Ramos (cell line): ENCODE data around the gene NMNAT3.
"Not testable (repeated sequence)": the region's sequence is repeated elsewhere in the genome, so short reads cannot be mapped to it uniquely, and the experiment has no call there.

Source experiments
- in situ Hi-C: fragments of 300-500 bp; cut with MboI; formaldehyde crosslinking; loops from one replicate; pipeline ENCODE4 v1.14.3; 2022; ENCODE audit warnings: low sequenced_read_pairs; ENCODE audit not compliant: unreplicated experiment

Gene NMNAT3

DNA sequence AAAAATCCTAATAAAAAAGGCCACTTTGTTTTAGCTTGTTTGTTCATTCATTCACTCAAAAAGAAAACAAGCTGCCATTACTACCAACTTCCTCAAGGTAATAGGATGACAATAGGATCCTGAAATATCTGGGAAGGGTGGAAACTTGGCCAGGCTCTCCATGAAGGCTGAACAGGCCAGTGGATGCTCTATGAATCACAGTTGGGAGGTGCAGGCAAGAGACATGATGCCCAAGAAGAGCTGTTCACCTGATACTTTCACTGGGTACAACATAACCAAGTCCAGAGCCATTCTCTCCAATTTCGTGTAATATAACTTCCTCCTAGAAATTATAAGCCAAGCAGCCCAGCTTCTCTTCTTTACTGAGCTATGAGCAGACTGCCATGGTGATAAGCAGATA lies 37.3 kb downstream of the NMNAT3 start:
- in situ Hi-C loops, result no loop called here

DNA sequence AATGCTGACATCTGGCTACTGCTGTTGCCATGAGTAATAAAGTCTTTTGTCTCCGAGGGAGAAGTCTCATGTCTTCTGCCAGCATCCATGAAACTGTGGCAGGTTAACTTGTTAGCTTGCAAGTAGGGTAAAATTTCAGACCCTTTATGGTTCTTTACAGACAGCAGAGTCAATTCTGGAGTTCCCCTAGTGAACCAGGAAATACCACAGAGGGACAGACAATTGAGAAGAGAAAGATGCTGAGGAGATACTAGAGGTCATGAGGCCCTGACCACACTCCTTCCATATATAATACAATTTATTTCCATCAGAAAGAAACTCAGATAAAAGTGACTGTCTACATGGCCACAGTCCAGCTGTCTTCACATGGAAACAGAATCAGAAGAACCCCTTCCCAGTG lies 38.1 kb downstream of the NMNAT3 start:
- in situ Hi-C loops, result no loop called here

DNA sequence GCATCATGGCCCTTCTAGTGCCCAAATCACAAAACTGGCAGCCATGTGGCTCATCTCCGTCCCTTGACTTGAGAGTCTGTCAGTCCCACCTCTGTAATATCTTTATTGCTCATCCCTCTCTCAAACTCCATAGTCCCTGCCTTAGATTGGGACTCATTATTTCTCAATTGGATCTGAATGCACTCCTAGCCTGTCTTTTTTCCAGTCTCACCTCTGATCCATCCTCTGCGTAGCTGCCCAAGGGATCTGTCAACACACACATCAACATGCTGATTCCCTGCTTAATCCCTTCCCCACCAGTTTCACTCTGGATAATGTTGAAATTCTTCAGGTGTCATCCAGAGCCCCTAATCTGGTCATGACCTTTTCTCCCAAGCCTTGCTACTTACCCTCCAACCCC lies 39.3 kb downstream of the NMNAT3 start:
- in situ Hi-C loops, result no loop called here

DNA sequence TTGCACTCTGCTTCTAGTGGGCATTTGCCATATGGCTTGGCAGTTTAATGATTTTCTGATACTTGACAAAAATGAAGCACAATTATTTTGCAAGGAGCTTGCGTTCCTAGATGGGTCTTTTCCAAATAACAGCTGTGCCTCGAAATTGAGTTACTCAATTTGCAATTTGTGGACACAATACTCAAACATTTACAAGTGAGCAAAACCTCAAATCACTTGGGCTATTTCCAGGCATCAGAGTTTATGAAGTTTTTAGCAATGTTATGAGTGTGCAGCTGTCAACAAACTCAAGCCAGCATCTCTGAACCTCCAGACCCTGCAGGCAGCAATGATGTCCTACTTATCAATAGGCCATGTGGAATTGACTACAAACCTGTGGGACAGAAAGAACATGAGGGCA lies 41.3 kb downstream of the NMNAT3 start:
- in situ Hi-C loops, result no loop called here

DNA sequence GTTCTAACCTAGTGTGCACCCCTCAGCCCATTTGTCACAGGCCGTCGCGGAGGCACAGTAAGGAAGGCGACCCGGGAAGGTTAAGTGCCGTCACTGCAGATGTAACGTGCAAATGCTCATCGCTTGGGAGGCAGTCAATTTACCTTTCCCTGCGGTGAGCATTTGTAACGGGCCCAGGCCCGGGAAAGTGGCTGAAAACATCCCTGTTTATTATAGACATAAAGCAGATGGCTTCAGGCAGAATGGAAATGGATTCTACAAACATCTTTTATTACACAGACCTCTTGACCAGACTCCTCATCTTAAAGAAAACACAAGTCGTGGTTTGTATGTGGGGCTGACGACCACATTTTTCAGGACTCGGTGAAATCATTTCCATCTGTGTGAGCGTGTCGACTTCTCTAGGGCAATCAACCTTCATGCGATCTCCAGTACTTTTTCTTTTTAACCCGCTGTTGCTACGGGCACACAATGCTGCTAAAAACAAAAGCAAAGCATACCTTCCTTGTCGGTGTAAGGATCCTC lies 43.6 kb downstream of the NMNAT3 start:
- in situ Hi-C loops, result no loop called here

DNA sequence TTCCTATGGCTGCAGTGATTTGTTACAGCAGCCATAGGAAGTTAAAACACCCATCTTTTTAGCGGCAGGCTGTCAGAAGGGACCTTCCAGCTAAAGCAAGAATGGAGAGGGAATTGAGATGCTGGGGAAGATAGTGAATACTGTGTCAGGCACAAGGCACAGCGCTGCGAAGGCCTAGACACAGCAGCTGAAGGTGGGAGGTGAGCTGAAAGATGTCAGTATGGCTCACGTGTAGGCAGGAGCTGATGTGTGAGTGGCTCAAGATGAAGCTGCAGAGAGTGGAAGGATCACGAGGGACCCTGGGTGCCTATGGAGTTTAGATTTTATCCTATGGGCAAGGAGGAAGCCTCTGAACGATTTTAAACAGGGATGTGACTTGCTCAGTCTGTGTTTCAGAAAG lies 44.3 kb downstream of the NMNAT3 start:
- in situ Hi-C loops, result no loop called here

DNA sequence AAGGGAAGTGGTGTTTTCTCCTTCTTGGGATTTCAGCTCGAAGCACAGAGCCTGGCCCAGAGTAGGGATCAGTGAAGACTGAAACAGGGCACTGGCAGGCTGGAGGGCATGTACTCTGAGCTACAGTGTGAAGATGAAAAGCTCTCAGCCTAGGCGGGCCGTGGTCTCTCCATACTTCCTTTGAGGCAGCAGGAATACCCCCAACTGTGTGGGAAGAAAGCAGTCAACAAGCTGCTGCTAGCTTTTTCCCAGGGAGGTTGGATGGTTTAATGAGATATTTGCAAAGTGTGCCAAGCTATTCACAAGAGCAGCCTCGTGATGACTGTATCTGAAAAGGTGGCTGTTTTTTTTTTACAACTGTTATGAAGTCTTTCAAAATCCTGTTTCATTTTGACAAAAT lies 47.2 kb downstream of the NMNAT3 start:
- in situ Hi-C loops, result no loop called here

DNA sequence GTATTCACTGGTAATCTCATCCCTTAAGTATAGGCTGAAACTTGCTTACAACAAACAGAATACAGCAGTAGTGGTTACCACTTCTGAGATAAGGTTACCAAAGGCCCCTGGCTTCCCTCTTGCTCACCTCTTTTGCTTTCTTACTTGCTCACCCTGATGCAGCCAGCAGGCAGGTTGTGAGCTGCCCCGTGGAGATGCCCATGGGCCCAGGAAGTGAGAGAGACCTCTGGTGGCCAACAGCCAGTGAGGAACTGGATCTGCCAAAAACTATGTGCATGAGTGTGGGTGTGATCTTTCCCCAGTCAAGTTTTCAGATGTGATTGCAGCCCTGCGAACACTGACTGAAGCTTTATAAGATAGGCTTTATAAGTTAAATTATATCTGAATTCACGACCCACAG lies 48.7 kb downstream of the NMNAT3 start:
- in situ Hi-C loops, result no loop called here

DNA sequence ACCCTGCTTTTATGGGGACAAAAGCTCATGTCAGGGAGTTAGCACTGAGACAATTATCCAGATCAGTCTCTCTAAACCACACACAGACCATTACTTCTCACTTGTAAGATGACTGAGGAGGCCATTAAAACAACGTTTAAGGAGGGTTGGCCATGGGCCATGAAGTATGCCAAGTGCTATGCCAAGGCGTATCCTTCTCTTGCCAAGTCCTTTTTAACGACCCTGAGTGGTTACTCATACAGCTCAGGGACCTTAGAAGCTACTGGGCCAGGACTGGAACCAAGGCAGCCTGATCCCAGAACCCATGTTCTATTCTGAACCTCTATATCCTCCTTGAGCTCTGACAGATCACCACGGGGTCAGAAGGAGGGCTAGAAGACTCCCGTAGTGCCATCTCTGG lies 50.0 kb downstream of the NMNAT3 start:
- in situ Hi-C loops, result no loop called here

DNA sequence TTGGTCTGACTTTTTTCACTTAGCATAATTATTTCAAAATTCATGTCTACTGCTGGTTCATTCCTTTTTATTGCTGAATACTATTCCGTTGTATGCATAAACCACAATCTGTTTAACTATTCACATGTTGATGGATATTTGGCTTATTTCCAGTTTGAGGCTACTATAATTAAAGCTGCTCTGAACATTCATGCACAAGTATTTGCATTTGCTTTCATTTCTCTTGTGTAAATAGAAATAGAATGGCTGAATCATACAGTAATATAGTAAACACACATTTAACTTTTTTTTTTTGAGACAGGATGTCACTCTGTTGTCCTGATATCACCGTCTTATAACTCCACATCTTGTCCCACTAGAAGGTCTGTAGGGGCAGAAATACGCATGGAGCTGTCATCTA lies 57.3 kb downstream of the NMNAT3 start:
- in situ Hi-C loops, result no loop called here

DNA sequence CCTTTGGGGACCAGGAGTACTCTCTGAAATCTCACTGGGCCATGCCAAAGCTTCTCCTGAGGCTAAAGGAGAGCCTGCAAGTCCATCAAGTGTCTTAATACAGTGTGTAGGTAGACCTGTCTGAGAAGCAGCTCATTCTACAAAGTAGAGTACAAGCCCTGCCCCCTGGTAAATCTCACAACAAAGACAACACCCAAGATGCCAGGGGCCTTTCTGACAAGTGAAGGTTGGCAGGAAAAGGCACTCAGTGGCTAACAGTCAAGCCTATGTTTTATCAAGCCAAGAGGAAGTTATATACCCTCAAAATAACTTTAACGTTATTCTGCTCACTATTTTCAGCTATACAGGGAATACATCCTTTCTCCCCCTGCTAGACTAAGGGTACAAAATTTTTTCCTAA lies 58.3 kb downstream of the NMNAT3 start:
- in situ Hi-C loops, result no loop called here

DNA sequence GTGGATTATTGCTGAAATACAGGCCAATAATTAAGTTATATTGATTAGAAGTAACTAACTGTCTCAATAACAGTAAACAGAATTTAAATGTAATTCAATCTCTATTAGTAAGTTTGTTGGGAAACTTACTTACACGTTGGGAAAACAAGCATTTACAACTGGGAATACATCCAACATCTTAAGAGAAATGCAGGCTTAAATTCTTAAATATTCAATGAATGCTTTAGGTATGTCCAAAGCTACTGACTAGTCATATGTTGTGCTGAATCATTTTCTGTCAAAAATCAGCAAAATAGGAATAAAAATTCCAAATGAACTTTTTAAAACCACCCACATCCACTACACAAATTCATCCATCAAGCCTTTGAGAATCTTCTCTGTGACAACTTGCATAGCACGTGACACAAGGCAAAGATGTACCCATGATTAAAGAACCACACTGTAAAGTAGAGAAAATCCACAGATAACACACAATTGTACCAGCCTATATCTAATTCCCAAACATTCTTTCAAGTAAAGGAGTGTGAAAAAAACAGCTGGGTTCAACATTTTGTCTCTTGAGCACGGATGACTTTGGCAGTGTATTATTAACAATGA lies 60.0 kb downstream of the NMNAT3 start:
- in situ Hi-C loops, result no loop called here

DNA sequence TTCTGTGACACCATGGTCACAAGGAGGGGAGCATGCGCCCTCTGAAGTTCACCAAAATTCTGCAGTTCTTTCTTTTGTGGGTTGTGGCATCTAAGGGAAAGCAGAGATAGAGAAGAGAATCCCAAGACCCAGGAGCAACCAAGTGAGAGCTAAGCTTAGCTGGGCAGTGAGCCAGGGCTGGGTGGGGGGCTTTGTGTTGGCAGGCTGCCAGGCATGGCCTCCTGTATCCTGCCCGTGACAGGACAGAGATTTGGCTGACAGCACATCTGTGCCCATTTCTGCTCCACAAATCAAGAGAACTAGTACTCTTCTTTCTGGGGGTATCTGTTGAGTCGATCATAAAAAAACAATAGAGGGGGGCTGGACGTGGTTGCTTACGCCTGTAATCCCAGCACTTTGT lies 66.2 kb downstream of the NMNAT3 start:
- in situ Hi-C loops, result no loop called here

DNA sequence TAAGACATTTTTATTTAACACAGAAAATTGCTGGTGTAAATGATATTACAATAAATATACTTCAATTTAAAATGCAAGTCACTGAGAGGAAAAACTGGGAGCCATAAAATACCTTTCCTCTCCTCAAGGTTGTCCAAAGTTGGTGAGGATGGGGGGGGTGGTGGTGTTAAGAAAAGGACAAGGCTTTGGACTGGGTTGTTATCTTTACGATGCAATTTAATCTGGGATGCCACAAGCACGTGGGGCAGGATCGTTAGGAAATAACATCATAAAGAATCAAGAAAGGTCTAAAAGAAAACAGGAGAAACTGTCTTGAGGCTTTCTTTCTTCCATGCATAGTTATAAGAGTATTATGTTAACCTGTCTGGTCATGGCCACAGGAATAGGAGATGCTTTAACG lies 66.9 kb downstream of the NMNAT3 start:
- in situ Hi-C loops, result no loop called here

DNA sequence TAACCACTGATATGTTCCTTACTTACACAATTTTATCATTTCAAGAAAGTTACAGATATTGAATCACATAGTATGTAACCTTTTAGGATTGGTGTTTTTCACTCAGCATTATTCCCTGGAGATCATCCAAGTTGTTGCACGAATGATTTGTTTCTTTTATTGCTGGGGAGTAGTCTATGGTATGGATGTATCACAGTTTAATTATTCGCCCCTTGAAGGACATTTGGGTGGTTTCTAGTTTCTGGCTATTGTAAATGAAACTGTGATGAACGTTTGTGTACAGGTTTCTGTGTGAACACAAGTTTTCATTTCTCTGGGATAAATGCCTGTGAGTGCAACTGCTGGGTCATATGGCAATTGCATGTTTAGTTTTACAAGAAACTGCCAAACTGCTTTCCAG lies 68.8 kb downstream of the NMNAT3 start:
- in situ Hi-C loops, result no loop called here

DNA sequence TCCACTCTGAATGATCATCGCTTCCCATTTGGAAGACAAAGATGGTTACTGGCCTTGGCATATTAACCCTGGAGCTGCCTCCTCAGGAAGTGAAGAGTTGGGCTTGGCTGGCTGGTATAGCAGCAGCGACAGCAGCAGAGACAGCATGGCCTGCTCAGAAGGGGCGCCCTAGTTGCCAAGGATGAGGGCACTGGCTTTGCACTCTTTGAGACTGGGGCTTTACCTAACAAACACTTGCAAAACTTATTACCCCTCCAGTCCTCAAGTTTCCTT lies 69.7 kb downstream of the NMNAT3 start:
- in situ Hi-C loops, result no loop called here

DNA sequence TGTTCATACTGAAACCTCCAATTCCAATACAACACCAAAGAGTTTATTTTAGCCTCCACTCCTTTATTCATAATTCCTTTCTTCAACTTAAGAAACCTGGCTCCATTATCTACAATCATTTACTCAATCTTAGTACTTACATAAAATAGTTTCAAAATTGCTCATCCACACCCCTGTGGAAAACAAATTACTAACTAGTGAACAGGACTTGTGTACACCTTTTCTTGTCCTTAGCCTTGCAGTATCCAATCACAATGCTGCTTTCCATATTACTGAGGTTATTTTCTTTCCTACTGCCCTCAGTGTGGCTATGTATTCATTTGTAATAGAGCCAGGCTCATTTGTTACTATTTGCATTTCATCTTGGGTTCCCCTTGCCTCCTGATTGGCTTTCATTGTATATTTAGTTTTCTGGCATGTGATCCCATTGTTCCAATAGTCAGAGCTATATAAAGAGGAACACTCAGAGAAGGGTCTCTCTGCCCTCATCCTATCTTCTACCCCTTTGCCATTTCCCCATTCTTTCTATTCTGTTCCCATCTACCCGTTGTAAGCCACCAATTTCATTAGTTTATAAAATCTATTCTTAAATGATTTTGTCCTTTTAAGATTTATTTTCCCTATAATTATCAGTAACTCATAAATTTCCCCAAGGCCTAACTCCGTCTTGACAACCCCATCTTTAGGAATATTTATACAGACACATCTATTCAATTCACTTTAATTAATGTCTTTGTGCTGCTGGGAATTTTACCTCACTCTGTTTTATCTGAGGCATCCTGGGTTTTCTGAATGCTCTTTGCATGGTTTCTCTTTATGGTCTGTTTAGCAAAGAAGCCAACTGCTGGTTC lies 70.3 kb downstream of the NMNAT3 start:
- in situ Hi-C loops, result no loop called here

DNA sequence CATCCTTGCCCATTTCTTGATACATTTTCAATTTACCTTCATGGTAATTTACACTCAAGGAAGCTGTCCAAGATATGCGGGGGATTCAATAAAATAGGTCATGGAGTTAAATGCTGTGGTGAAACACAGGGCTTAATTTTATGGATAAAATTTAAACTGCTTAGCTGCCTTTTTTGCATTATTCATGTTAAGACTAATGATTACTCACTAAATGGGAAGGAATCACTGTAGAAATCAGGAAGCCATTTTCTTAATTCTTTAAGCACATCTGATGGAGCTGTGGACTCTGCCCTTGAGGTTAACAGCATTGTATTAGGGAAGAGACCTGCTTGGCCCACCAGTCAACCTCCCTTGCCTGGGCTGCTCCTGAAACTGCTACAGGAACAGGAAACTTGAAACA lies 75.8 kb downstream of the NMNAT3 start:
- in situ Hi-C loops, result no loop called here

DNA sequence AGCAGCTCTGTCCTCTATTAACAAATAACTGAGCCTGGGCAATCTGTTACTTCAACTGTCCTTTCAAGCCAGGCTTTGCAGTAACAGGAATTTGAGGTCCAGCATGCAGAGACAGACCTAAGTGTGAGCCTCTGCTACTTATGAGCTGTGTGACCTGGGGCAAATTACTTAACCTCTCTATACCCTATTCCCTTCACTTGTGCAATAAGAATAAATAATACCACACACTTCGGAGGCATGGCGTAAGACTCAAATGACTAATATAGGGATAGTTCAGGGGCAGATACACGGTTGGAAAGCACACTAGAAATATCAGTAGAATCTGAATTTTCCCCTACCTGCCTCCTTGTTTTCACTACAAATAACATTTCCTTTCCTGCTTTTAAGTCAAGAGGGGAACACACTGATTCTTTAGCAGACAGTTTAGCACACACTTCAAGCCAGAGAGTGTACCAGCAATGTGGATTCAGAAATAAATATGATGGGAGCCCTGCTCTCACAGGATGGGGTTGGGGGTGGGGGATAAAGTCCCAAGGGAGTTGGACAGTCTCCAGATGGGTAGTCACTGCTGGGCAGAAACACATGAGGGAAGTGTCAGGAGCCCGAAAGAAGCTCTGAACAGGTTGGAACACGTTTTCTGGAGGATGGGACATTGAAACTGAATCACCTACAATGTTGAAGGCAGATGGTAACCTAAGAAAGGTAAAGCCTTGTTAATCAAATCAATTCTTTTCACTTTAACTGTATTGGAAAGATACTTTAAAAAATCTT lies 76.4 kb downstream of the NMNAT3 start:
- in situ Hi-C loops, result no loop called here

DNA sequence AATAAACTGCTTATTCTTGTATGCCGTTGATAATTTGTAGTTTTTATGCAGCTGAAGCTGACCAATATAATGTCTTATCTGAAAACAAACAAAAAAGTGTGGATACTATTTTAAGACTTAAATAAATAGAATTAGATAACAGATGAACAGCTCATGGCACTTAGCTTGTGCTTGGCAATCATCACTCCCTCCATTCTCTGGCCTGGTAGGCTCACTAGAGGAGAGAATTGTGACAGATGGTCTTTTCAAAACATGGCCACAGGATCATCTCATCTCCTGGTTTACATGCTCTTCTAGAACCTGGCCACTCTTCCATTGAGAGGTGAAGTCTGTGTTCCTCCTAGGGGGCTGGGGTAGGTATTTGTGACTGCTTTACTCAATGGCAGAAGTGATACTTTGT lies 79.8 kb downstream of the NMNAT3 start:
- in situ Hi-C loops, result no loop called here

DNA sequence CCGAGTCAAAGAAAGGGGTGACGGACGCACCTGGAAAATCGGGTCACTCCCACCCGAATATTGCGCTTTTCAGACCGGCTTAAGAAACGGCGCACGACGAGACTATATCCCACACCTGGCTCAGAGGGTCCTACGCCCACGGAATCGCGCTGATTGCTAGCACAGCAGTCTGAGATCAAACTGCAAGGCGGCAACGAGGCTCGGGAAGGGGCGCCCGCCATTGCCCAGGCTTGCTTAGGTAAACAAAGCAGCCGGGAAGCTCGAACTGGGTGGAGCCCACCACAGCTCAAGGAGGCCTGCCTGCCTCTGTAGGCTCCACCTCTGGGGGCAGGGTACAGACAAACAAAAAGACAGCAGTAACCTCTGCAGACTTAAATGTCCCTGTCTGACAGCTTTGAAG lies 86.6 kb downstream of the NMNAT3 start:
- in situ Hi-C loops, result not testable (repeated sequence)
